G401 (cell line): ENCODE data around the gene TRAPPC8. TPM values are rescaled to one million over a fixed set of nuclear protein-coding genes. Genes with fewer than 3 reads are reported as not detected.
"Not testable (repeated sequence)": the region's sequence is repeated elsewhere in the genome, so short reads cannot be mapped to it uniquely, and the experiment has no call there.

Experiments used
- DNase-seq: peaks from one replicate; pipeline ENCODE4 v3.0.0-alpha.2; 2015; ENCODE audit warnings: low spot score
- in situ Hi-C: cut with HindIII; loops from 2 replicates; pipeline ENCODE4 v1.10.0; 2016; ENCODE audit warnings: low sequenced_read_pairs, mixed read lengths
- total RNA-seq: library from RNA; depleted of rRNA; stranded (reverse); fragments of >200 nt; shearing (Covaris generic); gene quantifications from 2 replicates; pipeline ENCODE4 v1.2.3, GENCODE V29; 2014; rRNA removed

TRAPPC8 gene
- total RNA-seq, 1 experiment from 2014 or later, result 65.8 TPM

GRCh38 chr18:31810336-31811130, 132.4 kb downstream of the TRAPPC8 start:
- in situ Hi-C loops, DNase-seq: not testable (repeated sequence)

- in situ Hi-C loops, DNase-seq: not testable (repeated sequence)
Measured at GRCh38 chr18:31809049-31809448, 133.9 kb downstream of the TRAPPC8 start.

- no peak for DNase-seq
- in situ Hi-C loops, result no loop called here
Measured at GRCh38 chr18:31801078-31801477, 141.8 kb downstream of the TRAPPC8 start.

- in situ Hi-C loops, DNase-seq: not testable (repeated sequence)
Measured at GRCh38 chr18:31799257-31799656, 143.7 kb downstream of the TRAPPC8 start.

GRCh38 chr18:31798399-31798798, 144.5 kb downstream of the TRAPPC8 start:
- in situ Hi-C loops, result no loop called here
- DNase-seq, result no peak

- in situ Hi-C loops, result no loop called here
- DNase-seq, result no peak
Measured at GRCh38 chr18:31795747-31796146, 147.2 kb downstream of the TRAPPC8 start.

- in situ Hi-C loops, result no loop called here
- no peak for DNase-seq
Measured at GRCh38 chr18:31793531-31793930, 149.4 kb downstream of the TRAPPC8 start.

- no peak for DNase-seq
- in situ Hi-C loops, result no loop called here
Measured at GRCh38 chr18:31792580-31792911, 150.4 kb downstream of the TRAPPC8 start.

- no peak for DNase-seq
- in situ Hi-C loops, result no loop called here
Measured at GRCh38 chr18:31791817-31792579, 150.9 kb downstream of the TRAPPC8 start.

- in situ Hi-C loops, result no loop called here
- DNase-seq, result no peak
Measured at GRCh38 chr18:31789409-31789808, 153.5 kb downstream of the TRAPPC8 start.

- no peak for DNase-seq
- in situ Hi-C loops, result no loop called here
Measured at GRCh38 chr18:31783059-31783458, 159.9 kb downstream of the TRAPPC8 start.

Other genes with a start within 250 kb of the TRAPPC8 start
- not detected in 2 replicates for gene SLC25A52, start 182.2 kb downstream of the TRAPPC8 start, total RNA-seq
- gene RNF125, start 75.7 kb upstream of the TRAPPC8 start, total RNA-seq, result 2.4 and 2.8 TPM in 2 replicates
- gene RNF138, start 148.7 kb upstream of the TRAPPC8 start, total RNA-seq, result 53.8 and 94.9 TPM in 2 replicates
- not detected in 2 replicates for gene MEP1B, start 246.9 kb upstream of the TRAPPC8 start, total RNA-seq